NCI-H2227 (cell line): Measurements from ENCODE around the gene PBRM1.

Source experiments
- DNase-seq: peaks from one replicate; lab custom pipeline; 2025; ENCODE audit not compliant: unreplicated experiment; lab: John Stamatoyannopoulos, UW

PBRM1 gene

GRCh38 chr3:52574056-52574965 lies 111.4 kb downstream of the PBRM1 start:
- no peak for DNase-seq

GRCh38 chr3:52572221-52572620 lies 113.5 kb downstream of the PBRM1 start:
- DNase-seq: no peak

- DNase-seq: no peak
Observed at GRCh38 chr3:52570076-52570475, 115.6 kb downstream of the PBRM1 start.

GRCh38 chr3:52568069-52568468 lies 117.6 kb downstream of the PBRM1 start:
- no peak for DNase-seq

GRCh38 chr3:52563984-52564383 lies 121.7 kb downstream of the PBRM1 start:
- no peak for DNase-seq

GRCh38 chr3:52561028-52561747 lies 124.5 kb downstream of the PBRM1 start:
- DNase-seq: no peak

- no peak for DNase-seq
Observed at GRCh38 chr3:52558436-52558835, 127.3 kb downstream of the PBRM1 start.

- no peak for DNase-seq
Observed at GRCh38 chr3:52557011-52557960, 128.4 kb downstream of the PBRM1 start.

GRCh38 chr3:52555056-52555455 lies 130.7 kb downstream of the PBRM1 start:
- DNase-seq: no peak

- no peak for DNase-seq
Observed at GRCh38 chr3:52554026-52554755, 131.5 kb downstream of the PBRM1 start.

- DNase-seq: no peak
Observed at GRCh38 chr3:52552089-52552488, 133.6 kb downstream of the PBRM1 start.

GRCh38 chr3:52551118-52551517 lies 134.6 kb downstream of the PBRM1 start:
- no peak for DNase-seq

GRCh38 chr3:52547143-52547542 lies 138.6 kb downstream of the PBRM1 start:
- no peak for DNase-seq

- no peak for DNase-seq
Observed at GRCh38 chr3:52546111-52546901, 139.4 kb downstream of the PBRM1 start.

- DNase-seq: no peak
Observed at GRCh38 chr3:52544937-52545336, 140.8 kb downstream of the PBRM1 start.

- DNase-seq: no peak
Observed at GRCh38 chr3:52541050-52541449, 144.7 kb downstream of the PBRM1 start.

- DNase-seq: no peak
Observed at GRCh38 chr3:52539010-52539653, 146.6 kb downstream of the PBRM1 start.

- DNase-seq: no peak
Observed at GRCh38 chr3:52537726-52538421, 147.8 kb downstream of the PBRM1 start.
